ENCODE results near the gene TNF. TPM values are rescaled to one million over a fixed set of nuclear protein-coding genes. Genes with fewer than 3 reads are reported as not detected.

TNF gene
- polyA plus RNA-seq, 1 of the 3 experiments (the other 2 are of a cell fraction), result not detected

GRCh38 chr6:31572041-31572911 is 3.1 kb upstream of the TNF start, which contains the start of gene LTA (continued):
- no peak for TF ChIP-seq PBX3 (IDR thresholded peaks at IDR 0.05)
- TF ChIP-seq, protein P1, sequence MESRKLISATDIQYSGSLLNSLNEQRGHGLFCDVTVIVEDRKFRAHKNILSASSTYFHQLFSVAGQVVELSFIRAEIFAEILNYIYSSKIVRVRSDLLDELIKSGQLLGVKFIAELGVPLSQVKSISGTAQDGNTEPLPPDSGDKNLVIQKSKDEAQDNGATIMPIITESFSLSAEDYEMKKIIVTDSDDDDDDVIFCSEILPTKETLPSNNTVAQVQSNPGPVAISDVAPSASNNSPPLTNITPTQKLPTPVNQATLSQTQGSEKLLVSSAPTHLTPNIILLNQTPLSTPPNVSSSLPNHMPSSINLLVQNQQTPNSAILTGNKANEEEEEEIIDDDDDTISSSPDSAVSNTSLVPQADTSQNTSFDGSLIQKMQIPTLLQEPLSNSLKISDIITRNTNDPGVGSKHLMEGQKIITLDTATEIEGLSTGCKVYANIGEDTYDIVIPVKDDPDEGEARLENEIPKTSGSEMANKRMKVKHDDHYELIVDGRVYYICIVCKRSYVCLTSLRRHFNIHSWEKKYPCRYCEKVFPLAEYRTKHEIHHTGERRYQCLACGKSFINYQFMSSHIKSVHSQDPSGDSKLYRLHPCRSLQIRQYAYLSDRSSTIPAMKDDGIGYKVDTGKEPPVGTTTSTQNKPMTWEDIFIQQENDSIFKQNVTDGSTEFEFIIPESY (IDR thresholded peaks at IDR 0.05; ENCODE audit: borderline replicate concordance, low read depth), result no peak
- TF ChIP-seq MEF2A (IDR thresholded peaks at IDR 0.05; ENCODE audit: borderline replicate concordance, low read depth), result no peak
- TF ChIP-seq FOXM1 (IDR thresholded peaks at IDR 0.05; ENCODE audit: low read depth), result no peak
- TF ChIP-seq, protein P2, sequence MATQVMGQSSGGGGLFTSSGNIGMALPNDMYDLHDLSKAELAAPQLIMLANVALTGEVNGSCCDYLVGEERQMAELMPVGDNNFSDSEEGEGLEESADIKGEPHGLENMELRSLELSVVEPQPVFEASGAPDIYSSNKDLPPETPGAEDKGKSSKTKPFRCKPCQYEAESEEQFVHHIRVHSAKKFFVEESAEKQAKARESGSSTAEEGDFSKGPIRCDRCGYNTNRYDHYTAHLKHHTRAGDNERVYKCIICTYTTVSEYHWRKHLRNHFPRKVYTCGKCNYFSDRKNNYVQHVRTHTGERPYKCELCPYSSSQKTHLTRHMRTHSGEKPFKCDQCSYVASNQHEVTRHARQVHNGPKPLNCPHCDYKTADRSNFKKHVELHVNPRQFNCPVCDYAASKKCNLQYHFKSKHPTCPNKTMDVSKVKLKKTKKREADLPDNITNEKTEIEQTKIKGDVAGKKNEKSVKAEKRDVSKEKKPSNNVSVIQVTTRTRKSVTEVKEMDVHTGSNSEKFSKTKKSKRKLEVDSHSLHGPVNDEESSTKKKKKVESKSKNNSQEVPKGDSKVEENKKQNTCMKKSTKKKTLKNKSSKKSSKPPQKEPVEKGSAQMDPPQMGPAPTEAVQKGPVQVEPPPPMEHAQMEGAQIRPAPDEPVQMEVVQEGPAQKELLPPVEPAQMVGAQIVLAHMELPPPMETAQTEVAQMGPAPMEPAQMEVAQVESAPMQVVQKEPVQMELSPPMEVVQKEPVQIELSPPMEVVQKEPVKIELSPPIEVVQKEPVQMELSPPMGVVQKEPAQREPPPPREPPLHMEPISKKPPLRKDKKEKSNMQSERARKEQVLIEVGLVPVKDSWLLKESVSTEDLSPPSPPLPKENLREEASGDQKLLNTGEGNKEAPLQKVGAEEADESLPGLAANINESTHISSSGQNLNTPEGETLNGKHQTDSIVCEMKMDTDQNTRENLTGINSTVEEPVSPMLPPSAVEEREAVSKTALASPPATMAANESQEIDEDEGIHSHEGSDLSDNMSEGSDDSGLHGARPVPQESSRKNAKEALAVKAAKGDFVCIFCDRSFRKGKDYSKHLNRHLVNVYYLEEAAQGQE (IDR thresholded peaks at IDR 0.05; ENCODE audit: low read depth, low read length), result no peak
- no peak for TF ChIP-seq RCOR1 (IDR thresholded peaks at IDR 0.05; ENCODE audit: low read length)

DNA sequence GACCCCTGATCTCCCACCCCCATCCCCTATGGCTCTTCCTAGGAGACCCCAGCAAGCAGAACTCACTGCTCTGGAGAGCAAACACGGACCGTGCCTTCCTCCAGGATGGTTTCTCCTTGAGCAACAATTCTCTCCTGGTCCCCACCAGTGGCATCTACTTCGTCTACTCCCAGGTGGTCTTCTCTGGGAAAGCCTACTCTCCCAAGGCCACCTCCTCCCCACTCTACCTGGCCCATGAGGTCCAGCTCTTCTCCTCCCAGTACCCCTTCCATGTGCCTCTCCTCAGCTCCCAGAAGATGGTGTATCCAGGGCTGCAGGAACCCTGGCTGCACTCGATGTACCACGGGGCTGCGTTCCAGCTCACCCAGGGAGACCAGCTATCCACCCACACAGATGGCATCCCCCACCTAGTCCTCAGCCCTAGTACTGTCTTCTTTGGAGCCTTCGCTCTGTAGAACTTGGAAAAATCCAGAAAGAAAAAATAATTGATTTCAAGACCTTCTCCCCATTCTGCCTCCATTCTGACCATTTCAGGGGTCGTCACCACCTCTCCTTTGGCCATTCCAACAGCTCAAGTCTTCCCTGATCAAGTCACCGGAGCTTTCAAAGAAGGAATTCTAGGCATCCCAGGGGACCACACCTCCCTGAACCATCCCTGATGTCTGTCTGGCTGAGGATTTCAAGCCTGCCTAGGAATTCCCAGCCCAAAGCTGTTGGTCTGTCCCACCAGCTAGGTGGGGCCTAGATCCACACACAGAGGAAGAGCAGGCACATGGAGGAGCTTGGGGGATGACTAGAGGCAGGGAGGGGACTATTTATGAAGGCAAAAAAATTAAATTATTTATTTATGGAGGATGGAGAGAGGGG is 1.9 kb upstream of the TNF start:
- H2AFZ ChIP-seq (ENCODE audit: low read depth), result no peak overlapping the region
- 56% methylated on average over 9 of the region's 9 CpGs for WGBS (ENCODE audit: low lambda C conversion rate)
- peaks cover 2% of the 10 kb centered on the region for H3F3A ChIP-seq (replicated peaks; ENCODE audit: insufficient read depth)
- ChIA-PET CTCF (interaction anchor here (0.9 to 17.6 kb wide), 5 partner anchors 10 to 67 kb away, joined by 3 to 312 read pairs (median 3); partner anchors contain the start of genes ATP6V1G2 and NFKBIL1), POLR2A (no interaction called here)
- no peak for DNase-seq
- no peaks in the 10 kb centered on the region; the same call in 1 of the 2 replicates for H3K9me3 ChIP-seq
- no peaks in the 10 kb centered on the region; a peak in 1 of 4 replicates for H3K4me1 ChIP-seq (ENCODE audit: control insufficient read depth in 1 of 2, insufficient read depth in 2 of 2, low read depth in 1 of 2, low read length in 1 of 2)
- H3K27ac ChIP-seq (ENCODE audit: low read depth in 2 of 2, low read length in 1 of 2), result no peak overlapping the region
- H3K27me3 ChIP-seq (ENCODE audit: insufficient read depth), result no peaks in the 10 kb centered on the region
- no peaks in the 10 kb centered on the region for H3K9me2 ChIP-seq
- H3K79me2 ChIP-seq (ENCODE audit: insufficient read depth), result no peaks in the 10 kb centered on the region
- H4K20me1 ChIP-seq (ENCODE audit: insufficient read depth), result no peaks in the 10 kb centered on the region
- H3K4me3 ChIP-seq (ENCODE audit: low read depth in 2 of 2, low read length in 1 of 2), result no peak overlapping the region
- H3K36me3 ChIP-seq (replicated peaks in 1 of 2; ENCODE audit: control insufficient read depth in 1 of 2, insufficient read depth in 2 of 2, low read length in 1 of 2), result no peaks in the 10 kb centered on the region
- no peak overlapping the region for H3K4me2 ChIP-seq
- H3K9ac ChIP-seq, result no peak overlapping the region
- TF ChIP-seq JUND (IDR thresholded peaks at IDR 0.05), result no peak
- TF ChIP-seq NRF1 (IDR thresholded peaks at IDR 0.05; ENCODE audit: low read depth, low read length), result no peak
- no peak for TF ChIP-seq TCF12 (IDR thresholded peaks at IDR 0.05)
- TF ChIP-seq PBX3 (IDR thresholded peaks at IDR 0.05), result no peak
- TF ChIP-seq CHD2 (IDR thresholded peaks at IDR 0.05; ENCODE audit: low read length, partially characterized antibody), result no peak
- TF ChIP-seq, protein P1 (IDR thresholded peaks at IDR 0.05; ENCODE audit: borderline replicate concordance, low read depth), result no peak
- no peak for TF ChIP-seq MXI1 (IDR thresholded peaks at IDR 0.05; ENCODE audit: low read depth, low read length)
- no peak for TF ChIP-seq RAD21 (IDR thresholded peaks at IDR 0.05; ENCODE audit: low read length)
- no peak for TF ChIP-seq EP300 (IDR thresholded peaks at IDR 0.05; ENCODE audit: borderline replicate concordance in 1 of 2, low read depth in 1 of 2, low read length in 1 of 2)
- no peak for TF ChIP-seq TAF1 (IDR thresholded peaks at IDR 0.05; ENCODE audit: borderline replicate concordance, low read depth, low read length)
- TF ChIP-seq, protein P3, sequence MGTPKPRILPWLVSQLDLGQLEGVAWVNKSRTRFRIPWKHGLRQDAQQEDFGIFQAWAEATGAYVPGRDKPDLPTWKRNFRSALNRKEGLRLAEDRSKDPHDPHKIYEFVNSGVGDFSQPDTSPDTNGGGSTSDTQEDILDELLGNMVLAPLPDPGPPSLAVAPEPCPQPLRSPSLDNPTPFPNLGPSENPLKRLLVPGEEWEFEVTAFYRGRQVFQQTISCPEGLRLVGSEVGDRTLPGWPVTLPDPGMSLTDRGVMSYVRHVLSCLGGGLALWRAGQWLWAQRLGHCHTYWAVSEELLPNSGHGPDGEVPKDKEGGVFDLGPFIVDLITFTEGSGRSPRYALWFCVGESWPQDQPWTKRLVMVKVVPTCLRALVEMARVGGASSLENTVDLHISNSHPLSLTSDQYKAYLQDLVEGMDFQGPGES (IDR thresholded peaks at IDR 0.05; ENCODE audit: low read depth, low read length), result no peak
